Thyroid gland (tissue), 4 donors: ENCODE results near the gene FAM171A1. TPM values are rescaled to one million over a fixed set of nuclear protein-coding genes. Genes with fewer than 3 reads are reported as not detected.

Experiments
- DNase-seq, 2 donors: peaks; one replicate each; pipeline ENCODE4 v3.0.0-alpha.2; 2019
- H3K27ac ChIP-seq, 3 donors: fragments of 200-600 bp; sonication (generic); 1 replicate in 2 of 3; 2 replicates in 1 of 3; pipeline ENCODE4 v1.5.1; 2016 to 2019; ENCODE audit warnings: mild to moderate bottlenecking in 1 of 3, moderate library complexity in 1 of 3
- H3K27me3 ChIP-seq: fragments of 200-600 bp; sonication (generic); one replicate; pipeline ENCODE4 v1.5.1; 2019
- H3K36me3 ChIP-seq, 2 donors: fragments of 200-600 bp; sonication (generic); one replicate each; pipeline ENCODE4 v1.5.1; 2016 to 2019
- H3K4me1 ChIP-seq, 2 donors: fragments of 200-600 bp; sonication (generic); one replicate each; pipeline ENCODE4 v1.5.1; 2017 to 2019
- H3K4me3 ChIP-seq, 3 donors: fragments of 200-600 bp; sonication (generic); replicated peaks in 1 of 3; 1 replicate in 2 of 3; 2 replicates in 1 of 3; pipeline ENCODE4 v1.5.1; 2016; ENCODE audit warnings: mild to moderate bottlenecking in 1 of 3
- H3K9me3 ChIP-seq: fragments of 200-600 bp; sonication (generic); one replicate; pipeline ENCODE4 v1.5.1; 2017
- CTCF ChIP-seq, 6 experiments: fragments of 200-600 bp in 3 of 6; fragments of 450-650 bp in 3 of 6; sonication (generic) in 3 of 6; IDR thresholded peaks; one replicate each; pipeline ENCODE4 v1.5.1; 2016 to 2019; ENCODE audit warnings: antibody characterized with exemption in 6 of 6, mild to moderate bottlenecking in 2 of 6, inconsistent platforms in 1 of 6, moderate library complexity in 1 of 6
- POLR2A ChIP-seq, 2 donors: fragments of 450-650 bp; IDR thresholded peaks; one replicate each; pipeline ENCODE4 v1.6.1; 2017; ENCODE audit warnings: antibody characterized with exemption in 2 of 2, mild to moderate bottlenecking in 2 of 2, moderate library complexity in 1 of 2
- WGBS, 2 donors: methylation state at CpG; one replicate each; pipeline ENCODE4 v1.1.5; 2017; 5-methylcytosine and 5-hydroxymethylcytosine counted together
- intact Hi-C: fragments of 100-400 bp; cut with DNase I; formaldehyde crosslinking; loops from one replicate; pipeline ENCODE4 v1.15.1; 2023
- total RNA-seq, 4 donors: library from RNA; depleted of rRNA; stranded (reverse); fragments of >200 nt; gene quantifications; one replicate each; pipeline ENCODE4 v1.2.3, GENCODE V29; 2016

The FAM171A1 gene
- total RNA-seq, 4 donors from 2014 or later: 10.2 to 14.9 (median 13.3) TPM

GRCh38 chr10:15232279-15232678 lies 138.8 kb downstream of the FAM171A1 start:
- H3K27me3 ChIP-seq: no peaks in the 10 kb centered on the region
- H3K27ac ChIP-seq: no peak overlapping the region
- TF ChIP-seq CTCF (IDR thresholded peaks at IDR 0.05): no peak
- TF ChIP-seq POLR2A (IDR thresholded peaks at IDR 0.05): no peak
- no peaks in the 10 kb centered on the region for H3K36me3 ChIP-seq
- H3K4me3 ChIP-seq: no peak overlapping the region
- WGBS, 2 donors: 91 to 93% methylated on average over 8 of the region's 8 CpGs
- H3K4me1 ChIP-seq: no peaks in the 10 kb centered on the region
- intact Hi-C loops: no loop called here
- H3K9me3 ChIP-seq: no peaks in the 10 kb centered on the region
- DNase-seq: no peak

GRCh38 chr10:15231426-15231825 lies 139.7 kb downstream of the FAM171A1 start:
- WGBS, 2 donors: 93 to 97% methylated on average over 11 of the region's 11 CpGs
- no peak overlapping the region for H3K27ac ChIP-seq
- DNase-seq: no peak
- no peaks in the 10 kb centered on the region for H3K27me3 ChIP-seq
- H3K9me3 ChIP-seq: no peaks in the 10 kb centered on the region
- intact Hi-C loops: no loop called here
- no peak for TF ChIP-seq CTCF (IDR thresholded peaks at IDR 0.05)
- no peak for TF ChIP-seq POLR2A (IDR thresholded peaks at IDR 0.05)
- H3K4me1 ChIP-seq: no peaks in the 10 kb centered on the region
- no peak overlapping the region for H3K4me3 ChIP-seq
- no peaks in the 10 kb centered on the region for H3K36me3 ChIP-seq

- no peak for TF ChIP-seq POLR2A (IDR thresholded peaks at IDR 0.05)
- no peak for TF ChIP-seq CTCF (IDR thresholded peaks at IDR 0.05)
- intact Hi-C loops: no loop called here
- Histone ChIP-seq H3K27me3 (no peaks in the 10 kb centered on the region), H3K4me3 (no peak overlapping the region), H3K4me1 (no peaks in the 10 kb centered on the region), H3K27ac (no peak overlapping the region), H3K9me3 (no peaks in the 10 kb centered on the region), H3K36me3 (no peaks in the 10 kb centered on the region)
- no peak for DNase-seq
- 80 to 81% methylated on average over 3 of the region's 3 CpGs for WGBS, 2 donors
These were observed 140.8 kb downstream of the FAM171A1 start for GRCh38 chr10:15230257-15230656.

GRCh38 chr10:15229268-15229667 lies 141.8 kb downstream of the FAM171A1 start:
- H3K27me3 ChIP-seq: no peaks in the 10 kb centered on the region
- DNase-seq: no peak
- intact Hi-C loops: no loop called here
- no peaks in the 10 kb centered on the region for H3K36me3 ChIP-seq
- TF ChIP-seq POLR2A (IDR thresholded peaks at IDR 0.05): no peak
- no peaks in the 10 kb centered on the region for H3K9me3 ChIP-seq
- no peak overlapping the region for H3K4me3 ChIP-seq
- no peaks in the 10 kb centered on the region for H3K4me1 ChIP-seq
- 88 to 95% methylated on average over 4 of the region's 4 CpGs for WGBS, 2 donors
- H3K27ac ChIP-seq: no peak overlapping the region

GRCh38 chr10:15228426-15228825 lies 142.7 kb downstream of the FAM171A1 start:
- Histone ChIP-seq H3K4me1 (no peaks in the 10 kb centered on the region), H3K27ac (no peak overlapping the region), H3K4me3 (no peak overlapping the region), H3K9me3 (no peaks in the 10 kb centered on the region), H3K36me3 (no peaks in the 10 kb centered on the region), H3K27me3 (no peaks in the 10 kb centered on the region)
- no peak for DNase-seq
- intact Hi-C loops: no loop called here
- WGBS, 2 donors: 84 to 97% methylated on average over 8 of the region's 8 CpGs
- no peak for TF ChIP-seq CTCF (IDR thresholded peaks at IDR 0.05)
